GM12874 (cell line): ENCODE data around the gene NOL6.

Experiments used
- CTCF ChIP-seq: IDR thresholded peaks from 2 replicates; pipeline ENCODE4 v1.5.1; 2011; ENCODE audit warnings: low read depth, mild to moderate bottlenecking, control low read depth, low read length, moderate library complexity; ENCODE audit not compliant: insufficient read depth

The NOL6 gene

DNA sequence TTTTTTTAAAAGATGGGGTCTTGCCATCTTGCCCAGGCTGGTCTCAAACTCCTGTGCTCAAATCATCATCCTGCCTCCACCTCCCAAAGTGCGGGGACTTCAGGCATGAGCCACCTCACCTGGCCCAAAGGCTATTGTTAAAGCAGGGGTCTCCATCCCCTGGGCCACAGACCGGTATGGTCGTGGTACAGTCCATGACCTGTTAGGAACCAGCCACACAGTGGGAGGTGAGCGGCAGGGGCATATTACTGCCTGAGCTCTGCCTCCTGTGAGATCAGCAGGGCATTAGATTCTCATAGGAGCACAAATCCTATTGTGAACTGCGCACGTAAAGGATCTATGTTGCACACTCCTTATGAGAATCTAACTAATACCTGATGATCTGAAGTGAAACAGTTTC, 7.3 kb upstream of the NOL6 start:
- TF ChIP-seq CTCF: no peak

DNA sequence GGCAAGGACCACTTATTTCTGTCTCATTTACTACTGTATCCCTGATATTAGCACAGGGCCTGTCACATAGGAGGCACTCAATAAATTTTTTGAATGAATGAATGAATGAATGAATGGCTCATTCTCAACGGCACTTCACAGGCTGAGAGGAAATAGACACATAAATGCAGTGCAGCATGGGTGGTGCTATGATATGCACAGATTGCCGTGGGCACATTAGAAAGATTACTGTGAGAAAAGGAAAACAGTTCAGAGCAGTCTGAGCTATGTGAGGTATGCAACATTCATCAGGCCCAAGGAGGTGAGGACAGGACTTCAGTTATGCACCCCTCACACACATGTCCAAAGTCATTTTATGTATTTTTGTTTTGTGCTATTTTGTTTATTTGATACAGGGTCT, 6.4 kb upstream of the NOL6 start:
- no peak for TF ChIP-seq CTCF

DNA sequence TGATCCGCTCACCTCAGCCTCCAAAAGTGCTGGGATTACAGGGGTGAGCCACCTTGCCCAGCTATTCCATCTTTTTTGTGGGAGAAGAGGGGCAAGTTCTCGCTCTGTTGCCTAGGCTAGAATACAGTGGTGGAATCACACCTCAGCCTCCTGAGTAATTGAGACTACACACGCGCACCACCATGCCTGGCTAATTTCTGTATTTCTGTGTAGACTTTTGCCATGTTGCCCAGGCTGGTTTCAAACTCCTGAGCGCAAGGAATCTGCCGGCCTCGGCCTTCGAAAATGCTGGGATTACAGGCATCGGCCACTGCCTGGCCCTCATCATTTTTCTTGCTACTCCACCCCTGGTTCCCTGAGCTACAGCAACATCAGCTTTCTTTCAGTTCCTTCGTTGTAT, 2.8 kb upstream of the NOL6 start:
- TF ChIP-seq CTCF: no peak

- TF ChIP-seq CTCF: no peak
Observed at GRCh38 chr9:33475357-33475756, 1.6 kb upstream of the NOL6 start.

- no peak for TF ChIP-seq CTCF
Observed at GRCh38 chr9:33472881-33473615, 676 bp downstream of the NOL6 start.

DNA sequence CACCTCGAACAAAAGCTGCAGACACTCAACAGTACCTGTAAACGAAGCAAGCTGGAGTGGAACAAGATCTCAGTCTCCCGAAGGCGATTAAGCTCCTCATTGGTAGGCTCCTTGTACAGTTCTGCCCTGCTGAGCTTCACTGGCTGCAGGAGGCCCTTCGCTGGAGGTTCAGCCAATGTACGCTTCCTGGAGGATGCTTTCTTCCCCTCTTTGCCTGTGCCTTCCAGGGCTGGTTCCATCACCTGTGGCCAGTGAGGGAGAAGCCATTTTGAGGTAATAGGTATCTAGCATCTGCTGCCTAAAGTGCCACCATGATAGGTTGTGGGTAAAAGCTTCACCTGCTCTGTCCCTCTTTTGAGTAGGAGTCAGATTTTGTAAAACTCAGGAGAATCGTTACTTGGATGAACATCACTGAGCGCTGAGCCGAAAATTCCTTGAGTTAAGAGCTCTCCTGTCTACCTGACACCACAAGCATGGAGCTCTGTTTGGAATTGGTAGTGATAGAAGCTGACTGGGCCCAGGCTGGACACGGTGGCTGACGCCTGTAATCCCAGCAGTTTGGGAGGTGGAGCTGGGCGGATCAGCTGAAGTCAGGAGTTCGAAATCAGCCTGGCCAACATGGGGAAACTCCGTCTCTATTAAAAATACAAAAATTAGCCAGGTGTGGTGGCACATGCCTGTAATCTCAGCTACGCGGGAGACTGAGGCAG, 1.4 kb downstream of the NOL6 start:
- TF ChIP-seq CTCF: no peak

- no peak for TF ChIP-seq CTCF
Observed at GRCh38 chr9:33471361-33471760, 2.4 kb downstream of the NOL6 start.
